ENCODE data around the gene DDX18.
"Not testable (repeated sequence)": the region's sequence is repeated elsewhere in the genome, so short reads cannot be mapped to it uniquely, and the experiment has no call there.

- not testable (repeated sequence) for TF ChIP-seq CTCF (optimal IDR thresholded peaks at IDR 0.05 in 1 of 3, IDR thresholded peaks at IDR 0.05 in 1 of 3, conservative IDR thresholded peaks at IDR 0.05 in 1 of 3; ENCODE audit: extremely low read depth in 1 of 3, insufficient read depth in 2 of 3, low read length in 3 of 3); EZH2 (IDR thresholded peaks at IDR 0.05; ENCODE audit: low read length)
Measured at GRCh38 chr2:117803644-117804325, 10.7 kb upstream of the DDX18 start.

Measured in keratinocyte (primary cell).